Activated CD4-positive, CD25-positive, alpha-beta regulatory T cell (primary cell): ENCODE data around the gene MRTFA.
"Not testable (repeated sequence)": the region's sequence is repeated elsewhere in the genome, so short reads cannot be mapped to it uniquely, and the experiment has no call there.

ENCODE experiments used
- DNase-seq, 4 experiments: peaks; one replicate each; lab custom pipeline; 2025; lab: John Stamatoyannopoulos, UW

Gene MRTFA

GRCh38 chr22:40554023-40554422, 82.5 kb downstream of the MRTFA start:
- not testable (repeated sequence) for DNase-seq

- no peak for DNase-seq
Observed at GRCh38 chr22:40553014-40553554, 83.4 kb downstream of the MRTFA start.

- DNase-seq: no peak
Observed at GRCh38 chr22:40552070-40552469, 84.4 kb downstream of the MRTFA start.

- no peak for DNase-seq
Observed at GRCh38 chr22:40547729-40548143, 88.8 kb downstream of the MRTFA start.

GRCh38 chr22:40544758-40545157, 91.8 kb downstream of the MRTFA start:
- no peak for DNase-seq

GRCh38 chr22:40542821-40543540, 93.5 kb downstream of the MRTFA start:
- no peak for DNase-seq

GRCh38 chr22:40541300-40541699, 95.2 kb downstream of the MRTFA start:
- DNase-seq: no peak

- no peak for DNase-seq
Observed at GRCh38 chr22:40540265-40540664, 96.3 kb downstream of the MRTFA start.

- DNase-seq: not testable (repeated sequence)
Observed at GRCh38 chr22:40536149-40536548, 100.4 kb downstream of the MRTFA start.

- no peak for DNase-seq
Observed at GRCh38 chr22:40535642-40536041, 100.9 kb downstream of the MRTFA start.

- no peak for DNase-seq
Observed at GRCh38 chr22:40535189-40535512, 101.4 kb downstream of the MRTFA start.

GRCh38 chr22:40534379-40535188, 101.9 kb downstream of the MRTFA start:
- DNase-seq: no peak

GRCh38 chr22:40533712-40534378, 102.7 kb downstream of the MRTFA start:
- DNase-seq: peak in 1 of 4 experiments; percentile 12

- no peak for DNase-seq
Observed at GRCh38 chr22:40531951-40532900, 104.3 kb downstream of the MRTFA start.

- DNase-seq: not testable (repeated sequence)
Observed at GRCh38 chr22:40530391-40530790, 106.1 kb downstream of the MRTFA start.

GRCh38 chr22:40529821-40530220, 106.7 kb downstream of the MRTFA start:
- DNase-seq: no peak

GRCh38 chr22:40526960-40527359, 109.6 kb downstream of the MRTFA start:
- no peak for DNase-seq

- peak; percentile 38 to 62 (median 50) for DNase-seq
Observed at GRCh38 chr22:40525250-40525884, 111.2 kb downstream of the MRTFA start.

GRCh38 chr22:40524392-40525249, 111.9 kb downstream of the MRTFA start:
- DNase-seq: no peak

GRCh38 chr22:40522141-40522540, 114.4 kb downstream of the MRTFA start:
- DNase-seq: no peak
